ENCODE data around the gene AFP.

DNA sequence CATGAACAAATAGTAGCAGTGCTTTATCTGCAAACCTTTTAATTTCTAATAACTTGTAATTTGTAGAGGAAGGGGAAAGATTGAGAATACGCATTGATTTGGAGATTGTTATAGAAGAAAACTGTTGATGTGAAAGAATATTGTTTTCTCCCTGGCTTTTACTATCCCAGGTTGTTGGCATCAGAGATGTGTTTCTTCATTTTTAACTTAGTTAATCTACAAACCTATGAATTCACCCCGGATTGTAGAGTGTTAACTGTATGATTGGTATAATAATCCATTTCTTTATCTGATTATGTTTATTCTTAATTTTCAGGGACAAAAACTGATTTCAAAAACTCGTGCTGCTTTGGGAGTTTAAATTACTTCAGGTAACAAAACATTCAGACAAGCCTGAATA is 18.9 kb downstream of the AFP start:
- TF ChIP-seq, protein P1, sequence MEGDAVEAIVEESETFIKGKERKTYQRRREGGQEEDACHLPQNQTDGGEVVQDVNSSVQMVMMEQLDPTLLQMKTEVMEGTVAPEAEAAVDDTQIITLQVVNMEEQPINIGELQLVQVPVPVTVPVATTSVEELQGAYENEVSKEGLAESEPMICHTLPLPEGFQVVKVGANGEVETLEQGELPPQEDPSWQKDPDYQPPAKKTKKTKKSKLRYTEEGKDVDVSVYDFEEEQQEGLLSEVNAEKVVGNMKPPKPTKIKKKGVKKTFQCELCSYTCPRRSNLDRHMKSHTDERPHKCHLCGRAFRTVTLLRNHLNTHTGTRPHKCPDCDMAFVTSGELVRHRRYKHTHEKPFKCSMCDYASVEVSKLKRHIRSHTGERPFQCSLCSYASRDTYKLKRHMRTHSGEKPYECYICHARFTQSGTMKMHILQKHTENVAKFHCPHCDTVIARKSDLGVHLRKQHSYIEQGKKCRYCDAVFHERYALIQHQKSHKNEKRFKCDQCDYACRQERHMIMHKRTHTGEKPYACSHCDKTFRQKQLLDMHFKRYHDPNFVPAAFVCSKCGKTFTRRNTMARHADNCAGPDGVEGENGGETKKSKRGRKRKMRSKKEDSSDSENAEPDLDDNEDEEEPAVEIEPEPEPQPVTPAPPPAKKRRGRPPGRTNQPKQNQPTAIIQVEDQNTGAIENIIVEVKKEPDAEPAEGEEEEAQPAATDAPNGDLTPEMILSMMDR (conservative IDR thresholded peaks at IDR 0.05; ENCODE audit: low read length) = no peak
- no peak for TF ChIP-seq EZH2phosphoT487 (IDR thresholded peaks at IDR 0.05; ENCODE audit: borderline replicate concordance)
